Stimulated activated CD8-positive, alpha-beta memory T cell treated with anti-CD3 and anti-CD28 coated beads, Interleukin-15, amount 100 ng/mL, for 4 hours (primary cell): ENCODE measurements around the gene COL4A2.

Source experiments
- DNase-seq, 2 donors: peaks; one replicate each; pipeline ENCODE4 v3.0.0-alpha.2; 2020; ENCODE audit warnings: low read depth in 2 of 2

The COL4A2 gene

GRCh38 chr13:110290153-110290552 lies 16.9 kb upstream of the COL4A2 start:
- DNase-seq = no peak

GRCh38 chr13:110290826-110291225 lies 16.3 kb upstream of the COL4A2 start:
- DNase-seq = no peak

GRCh38 chr13:110291286-110291685 lies 15.8 kb upstream of the COL4A2 start:
- no peak for DNase-seq

GRCh38 chr13:110293037-110293436 lies 14.0 kb upstream of the COL4A2 start:
- no peak for DNase-seq

GRCh38 chr13:110293649-110294048 lies 13.4 kb upstream of the COL4A2 start:
- DNase-seq = no peak

- DNase-seq = no peak
Observed at GRCh38 chr13:110294146-110294545, 12.9 kb upstream of the COL4A2 start.

GRCh38 chr13:110294622-110295021 lies 12.5 kb upstream of the COL4A2 start:
- DNase-seq = no peak

- no peak for DNase-seq
Observed at GRCh38 chr13:110297011-110297410, 10.1 kb upstream of the COL4A2 start.

GRCh38 chr13:110297766-110298504 lies 9.1 kb upstream of the COL4A2 start:
- DNase-seq = no peak

GRCh38 chr13:110298505-110299282 lies 8.4 kb upstream of the COL4A2 start:
- no peak for DNase-seq

- DNase-seq = no peak
Observed at GRCh38 chr13:110299283-110299840, 7.7 kb upstream of the COL4A2 start.

- DNase-seq = no peak
Observed at GRCh38 chr13:110300090-110300815, 6.8 kb upstream of the COL4A2 start.

- DNase-seq = no peak
Observed at GRCh38 chr13:110301083-110301482, 6.0 kb upstream of the COL4A2 start.

- no peak for DNase-seq
Observed at GRCh38 chr13:110301606-110302553, 5.2 kb upstream of the COL4A2 start.

- DNase-seq = no peak
Observed at GRCh38 chr13:110302997-110303396, 4.1 kb upstream of the COL4A2 start.

- no peak for DNase-seq
Observed at GRCh38 chr13:110303644-110304043, 3.4 kb upstream of the COL4A2 start.

- DNase-seq = no peak
Observed at GRCh38 chr13:110304256-110304655, 2.8 kb upstream of the COL4A2 start.

- no peak for DNase-seq
Observed at GRCh38 chr13:110305001-110305400, 2.1 kb upstream of the COL4A2 start.

- no peak for DNase-seq
Observed at GRCh38 chr13:110305544-110305943, 1.5 kb upstream of the COL4A2 start.

GRCh38 chr13:110305949-110306339 lies 1.1 kb upstream of the COL4A2 start:
- no peak for DNase-seq

- no peak for DNase-seq
Observed at GRCh38 chr13:110306340-110306959, 634 bp upstream of the COL4A2 start.
